ENCODE results near the gene EFHD2.
"Not testable (repeated sequence)": the region's sequence is repeated elsewhere in the genome, so short reads cannot be mapped to it uniquely, and the experiment has no call there.

The EFHD2 gene

DNA sequence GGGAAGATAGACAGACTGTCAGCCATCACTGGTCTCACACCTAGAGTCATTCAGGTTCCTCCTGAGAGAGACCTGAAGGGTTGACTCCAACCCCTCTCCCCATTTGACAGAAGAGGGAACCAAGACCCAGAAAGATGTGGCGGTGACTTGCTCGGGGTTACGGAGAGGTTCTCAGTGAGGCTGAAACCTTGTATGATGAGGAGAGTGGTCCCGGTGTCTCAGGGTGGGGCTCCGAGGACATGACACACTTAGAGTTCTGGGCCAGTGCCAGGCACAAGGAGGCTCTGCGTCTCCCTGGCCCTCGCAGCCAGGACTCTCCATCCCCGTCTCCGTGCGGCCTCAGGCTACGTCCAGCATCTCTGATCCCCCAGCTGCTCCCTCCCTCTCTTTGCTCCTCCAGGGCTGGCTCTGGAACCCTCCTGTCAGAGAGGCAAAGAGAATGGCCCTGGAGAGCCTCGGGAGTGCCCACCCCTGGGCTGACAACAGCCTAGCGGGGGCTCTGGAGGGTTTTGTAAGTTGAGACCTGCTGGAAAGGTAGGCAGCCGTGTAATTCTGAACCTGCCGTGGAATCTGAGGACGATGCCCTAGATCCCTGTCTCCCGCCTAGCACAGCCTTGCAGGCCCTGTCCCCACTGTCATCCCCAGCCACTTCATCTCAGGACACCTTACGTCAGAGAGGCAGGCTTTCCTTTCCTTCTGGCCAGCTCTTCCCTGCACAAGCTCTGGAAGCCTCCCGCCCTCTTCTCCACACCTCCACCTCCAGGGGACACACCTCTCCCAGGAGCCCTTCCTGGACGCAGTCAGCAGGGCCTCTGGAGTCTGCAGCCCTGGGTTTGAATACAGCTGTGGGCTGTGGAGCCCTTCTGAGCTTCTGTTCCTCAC, 4.1 kb downstream of the EFHD2 start:
- no peak for DNase-seq

- no peak for DNase-seq
Measured at GRCh38 chr1:15414445-15414983, 4.8 kb downstream of the EFHD2 start.

DNA sequence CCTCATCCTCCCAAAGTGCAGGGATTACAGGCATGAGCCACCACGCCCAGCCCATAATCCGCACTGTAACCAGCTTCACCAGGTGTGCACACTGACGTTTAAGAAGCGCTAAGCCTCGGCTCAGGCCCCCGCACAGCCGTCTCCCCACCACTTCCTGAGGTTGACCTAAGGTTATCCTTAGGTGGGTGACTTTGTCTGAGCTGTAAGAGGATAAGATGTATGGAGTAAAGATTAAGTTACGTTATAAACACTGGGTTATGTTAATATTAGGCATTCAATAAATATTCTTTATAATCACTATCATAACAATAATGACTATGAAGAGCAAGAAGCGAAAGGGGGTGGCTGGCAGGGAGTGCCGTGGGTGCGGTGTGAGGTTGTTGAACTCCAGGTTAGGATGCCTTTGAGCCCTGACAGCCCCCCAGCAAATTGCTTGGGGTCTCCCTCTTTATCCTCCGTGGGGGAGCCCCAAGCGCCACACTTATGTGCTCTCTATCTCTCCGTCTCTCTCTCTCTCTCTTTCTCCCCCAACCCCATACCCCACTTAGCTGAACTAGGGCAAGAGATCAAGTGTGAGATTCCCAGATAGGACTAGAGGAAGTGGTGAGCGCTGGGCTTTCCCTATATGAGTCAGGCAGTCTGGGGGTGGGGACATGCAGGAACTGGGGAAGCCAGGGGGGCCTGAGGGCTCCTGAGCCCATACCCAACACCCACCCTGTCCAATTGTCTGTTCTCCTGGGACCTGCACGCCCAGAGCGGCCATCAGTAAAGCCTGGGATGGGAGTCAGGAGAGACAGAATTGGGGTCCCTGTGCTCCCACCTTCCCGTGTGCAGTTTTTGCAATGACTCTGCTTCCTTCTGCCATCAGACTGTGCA, 7.6 kb downstream of the EFHD2 start:
- peak; percentile 84 for DNase-seq

DNA sequence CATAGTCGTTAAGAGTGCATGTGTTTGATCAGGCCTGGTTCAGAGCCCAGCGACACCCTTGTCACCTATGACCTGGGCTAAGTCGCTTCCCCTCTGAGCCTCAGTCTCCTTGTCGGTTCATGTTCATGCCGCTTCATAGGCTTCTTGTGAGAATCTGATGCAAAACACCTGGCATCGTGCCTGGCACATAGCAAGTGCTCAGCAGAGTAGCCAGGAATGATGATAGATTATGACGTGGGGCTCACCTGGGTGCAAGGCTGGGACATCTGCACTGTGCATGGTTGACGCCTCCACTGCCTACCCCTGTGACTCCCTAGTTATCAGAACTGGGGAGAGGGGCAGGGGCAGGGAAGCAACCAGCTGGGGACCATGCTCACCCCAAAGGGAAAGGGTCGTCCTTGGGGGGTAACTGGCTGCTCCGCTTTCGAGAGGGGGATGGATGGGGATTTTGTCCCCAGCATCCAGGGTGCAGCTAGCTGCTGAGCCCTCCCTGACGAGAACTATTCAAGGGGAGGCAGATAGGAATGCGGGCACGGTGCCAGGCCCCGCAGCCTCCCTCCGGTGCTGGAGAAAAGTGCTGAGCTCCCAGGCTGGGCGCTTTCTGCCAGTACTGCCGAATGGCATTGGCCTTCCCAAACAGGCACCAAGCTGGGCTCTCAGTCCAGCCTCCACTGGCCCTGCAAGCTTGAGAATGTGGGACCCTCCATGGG, 9.3 kb downstream of the EFHD2 start:
- DNase-seq = no peak

DNA sequence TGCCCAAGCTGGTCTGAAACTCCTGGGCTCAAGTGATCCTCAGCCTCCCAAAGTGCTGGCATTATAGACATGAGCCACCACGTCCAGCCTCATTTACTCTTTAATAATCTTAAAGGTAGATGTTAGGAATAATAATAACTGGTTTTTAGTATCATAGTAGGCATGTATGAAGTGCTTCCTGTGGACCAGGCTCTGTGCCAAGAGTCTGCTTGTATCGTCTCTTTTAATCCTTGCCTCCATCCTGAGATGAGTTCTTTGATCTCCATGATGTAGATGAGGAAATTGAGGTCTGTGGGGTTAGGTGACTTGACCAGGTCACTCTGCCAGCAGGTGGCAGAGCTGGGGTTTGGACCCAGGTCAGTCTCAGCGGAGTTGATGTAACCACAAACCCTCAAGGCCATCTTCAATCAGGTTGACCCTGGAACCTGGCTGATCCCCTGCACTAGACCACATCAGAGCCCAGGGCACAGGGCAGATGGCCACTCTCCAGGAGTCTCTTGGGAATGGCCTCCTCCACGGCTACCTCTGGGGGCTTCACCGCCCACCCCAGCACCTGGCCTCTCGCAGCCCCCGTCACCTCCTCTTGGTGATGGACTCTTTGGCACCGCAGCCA, 11.3 kb downstream of the EFHD2 start:
- no peak for DNase-seq

DNA sequence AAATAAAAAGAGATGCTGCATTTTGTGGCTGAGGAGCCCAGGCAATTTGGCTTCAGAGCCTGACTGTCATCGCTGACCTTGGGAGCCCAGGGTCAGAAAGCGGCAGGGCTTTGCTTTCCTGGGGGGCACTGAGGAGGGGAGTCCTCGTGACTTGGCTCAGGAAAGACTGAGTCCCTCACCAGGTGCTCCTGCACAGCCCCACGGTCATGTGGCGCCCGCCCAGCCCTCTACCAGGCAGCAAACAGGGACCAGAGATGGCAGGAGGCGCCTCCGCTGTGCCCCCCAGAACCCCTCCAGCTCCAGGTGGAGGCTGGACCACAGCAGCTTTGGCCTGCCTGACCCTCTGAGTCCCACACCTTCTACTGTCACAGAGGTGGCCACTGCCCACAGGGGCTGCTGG, 13.2 kb downstream of the EFHD2 start:
- DNase-seq = no peak

- no peak for DNase-seq
Measured at GRCh38 chr1:15423355-15424077, 13.8 kb downstream of the EFHD2 start.

DNA sequence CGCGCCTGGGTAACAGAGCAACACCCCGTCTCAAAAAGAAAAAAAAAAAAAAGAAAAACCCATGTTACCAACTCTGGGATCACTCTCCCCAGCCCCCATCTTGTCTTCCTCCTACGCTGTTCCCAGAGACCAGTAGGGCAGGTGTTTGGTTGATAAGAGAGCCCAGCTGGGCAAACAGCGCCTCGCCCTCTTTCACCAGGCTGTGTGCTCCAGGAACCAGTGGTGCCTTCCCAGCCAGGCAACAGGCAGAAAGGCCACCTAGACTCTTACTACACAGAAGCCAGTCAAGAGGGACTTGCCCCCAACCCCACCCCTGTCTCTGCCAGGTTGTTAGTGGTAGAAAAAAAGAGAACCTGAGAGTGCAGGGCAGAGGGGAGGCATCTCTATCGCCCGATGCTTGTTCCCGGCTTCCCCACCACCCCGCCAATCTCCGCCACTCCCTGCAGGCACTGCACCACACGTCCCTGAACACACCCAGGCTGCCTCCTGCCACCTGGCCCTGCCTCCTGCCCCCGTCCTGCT, 14.5 kb downstream of the EFHD2 start:
- DNase-seq = no peak

GRCh38 chr1:15424981-15425380, 15.3 kb downstream of the EFHD2 start:
- DNase-seq = no peak

GRCh38 chr1:15425521-15425920, 15.8 kb downstream of the EFHD2 start:
- DNase-seq = no peak

- DNase-seq = no peak
Measured at GRCh38 chr1:15425958-15426357, 16.3 kb downstream of the EFHD2 start.

GRCh38 chr1:15426492-15427279, 17.0 kb downstream of the EFHD2 start:
- DNase-seq = no peak

GRCh38 chr1:15427280-15427666, 17.6 kb downstream of the EFHD2 start:
- DNase-seq = no peak

DNA sequence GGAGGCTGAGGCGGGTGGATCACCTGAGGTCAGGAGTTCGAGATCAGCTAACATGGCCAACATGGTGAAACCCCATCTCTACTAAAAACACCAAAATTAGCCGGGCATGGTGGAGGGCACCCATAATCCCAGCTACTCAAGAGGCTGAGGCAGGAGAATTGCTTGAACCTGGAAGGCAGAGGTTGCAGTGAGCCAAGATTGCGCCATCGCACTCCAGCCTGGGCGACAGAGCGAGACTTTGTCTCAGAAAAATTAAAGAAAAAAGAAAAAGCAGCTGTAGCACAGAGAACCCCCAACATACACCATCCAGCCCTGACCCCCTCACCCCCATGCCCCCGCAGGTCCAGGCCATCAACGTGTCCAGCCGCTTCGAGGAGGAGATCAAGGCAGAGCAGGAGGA, 18.6 kb downstream of the EFHD2 start:
- DNase-seq = not testable (repeated sequence)

- DNase-seq = no peak
Measured at GRCh38 chr1:15428815-15429435, 19.2 kb downstream of the EFHD2 start.

- DNase-seq = no peak
Measured at GRCh38 chr1:15429701-15430149, 20.0 kb downstream of the EFHD2 start.

GRCh38 chr1:15430787-15431570, 21.3 kb downstream of the EFHD2 start:
- peak; percentile 77 for DNase-seq

DNA sequence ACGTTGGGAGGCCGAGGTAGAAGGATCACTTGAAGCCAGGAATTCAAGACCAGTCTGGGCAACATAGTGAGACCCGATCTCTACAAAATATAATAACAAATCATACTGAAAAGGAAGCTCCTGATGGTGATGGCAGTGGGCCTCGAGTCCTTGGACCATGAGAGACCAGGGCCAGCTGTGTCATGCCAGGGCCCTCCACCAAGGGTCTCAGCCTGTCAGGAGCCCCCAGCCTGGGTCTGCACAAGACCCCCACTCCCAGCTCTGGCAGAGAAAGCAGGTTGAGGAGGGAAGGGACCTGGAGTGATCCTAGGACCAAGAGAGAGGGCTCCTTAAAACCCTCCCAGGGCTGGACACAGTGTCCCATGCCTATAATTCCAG, 21.9 kb downstream of the EFHD2 start:
- DNase-seq = peak; percentile 3

DNA sequence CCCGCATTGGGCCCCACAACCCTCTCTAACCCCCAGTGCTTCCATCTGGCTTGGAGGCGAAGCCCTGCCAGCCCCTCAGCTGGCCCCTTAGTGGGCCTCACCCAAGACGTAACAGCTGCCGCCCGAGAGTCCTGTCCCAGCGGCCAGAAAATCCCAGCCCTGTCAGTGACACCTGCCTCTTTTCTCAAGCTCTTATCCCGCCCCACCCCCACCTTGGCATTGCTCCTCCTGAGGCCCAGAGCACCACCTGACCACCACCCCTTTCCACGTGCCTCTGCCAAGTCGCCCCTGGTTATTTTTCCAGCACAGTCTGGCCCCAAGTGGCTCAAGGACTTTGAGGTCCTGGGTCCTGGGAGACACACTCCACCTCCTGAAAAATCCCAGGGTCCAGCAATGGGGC, 22.6 kb downstream of the EFHD2 start:
- DNase-seq = no peak

Data from CD4-positive, alpha-beta T cell treated with Interleukin-17A for 1 hour (primary cell).